Trophoblast cell (in vitro differentiated cells and primary cell): Measurements from ENCODE around the gene GALT.
A peak's percentile ranks its signal among the peaks of the same experiment; 100 is the strongest.

Experiments
- DNase-seq, 2 donors: peaks; one replicate each; pipeline ENCODE4 v3.0.0-alpha.2; 2016
- H2AFZ ChIP-seq: 2 replicates; pipeline ENCODE4 v1.6.1; 2013; ENCODE audit warnings: low read length, moderate library complexity, mild to moderate bottlenecking; ENCODE audit not compliant: insufficient read depth, poor library complexity
- H2AK5ac ChIP-seq: 2 replicates; pipeline ENCODE4 v1.6.1; 2013; ENCODE audit warnings: mild to moderate bottlenecking, low read length
- H2BK120ac ChIP-seq: 2 replicates; pipeline ENCODE4 v1.6.1; 2013; ENCODE audit warnings: low read length, mild to moderate bottlenecking, moderate library complexity; ENCODE audit not compliant: insufficient read depth, poor library complexity
- H2BK12ac ChIP-seq: 2 replicates; pipeline ENCODE4 v1.6.1; 2013; ENCODE audit warnings: mild to moderate bottlenecking, low read length, moderate library complexity
- H2BK5ac ChIP-seq: 2 replicates; pipeline ENCODE4 v1.6.1; 2013; ENCODE audit warnings: low read length, low read depth, moderate library complexity, mild to moderate bottlenecking; ENCODE audit not compliant: poor library complexity
- H3K14ac ChIP-seq: 2 replicates; pipeline ENCODE4 v1.6.1; 2013; ENCODE audit warnings: mild to moderate bottlenecking, low read length
- H3K18ac ChIP-seq: 2 replicates; pipeline ENCODE4 v1.6.1; 2013; ENCODE audit warnings: mild to moderate bottlenecking, low read length
- H3K23ac ChIP-seq: 2 replicates; pipeline ENCODE4 v1.6.1; 2013; ENCODE audit warnings: low read length
- H3K27ac ChIP-seq: 2 replicates; pipeline ENCODE4 v1.5.1; 2013; ENCODE audit warnings: low read depth, mild to moderate bottlenecking, inconsistent platforms, low read length, moderate library complexity
- H3K27me3 ChIP-seq: 2 replicates; pipeline ENCODE4 v1.6.1; 2013; ENCODE audit warnings: inconsistent platforms, mild to moderate bottlenecking, low read length, moderate library complexity; ENCODE audit not compliant: insufficient read depth
- H3K36me3 ChIP-seq, 2 experiments: 1 replicate in 1 of 2; 2 replicates in 1 of 2; pipeline ENCODE4 v1.6.1; 2013; ENCODE audit warnings: low read length in 2 of 2, mild to moderate bottlenecking in 2 of 2, moderate library complexity in 1 of 2; ENCODE audit not compliant: insufficient read depth in 2 of 2, control insufficient read depth in 1 of 2
- H3K4ac ChIP-seq: 2 replicates; pipeline ENCODE4 v1.6.1; 2013; ENCODE audit warnings: low read depth, mild to moderate bottlenecking, low read length, moderate library complexity
- H3K4me1 ChIP-seq, 2 experiments: 1 replicate in 1 of 2; 2 replicates in 1 of 2; pipeline ENCODE4 v1.6.1; 2013; ENCODE audit warnings: low read length in 2 of 2, mild to moderate bottlenecking in 2 of 2, moderate library complexity in 1 of 2; ENCODE audit not compliant: insufficient read depth in 2 of 2, control insufficient read depth in 1 of 2
- H3K4me2 ChIP-seq: 2 replicates; pipeline ENCODE4 v1.6.1; 2013; ENCODE audit warnings: inconsistent platforms, mild to moderate bottlenecking, low read length, moderate library complexity
- H3K4me3 ChIP-seq: 2 replicates; pipeline ENCODE4 v1.5.1; 2013; ENCODE audit warnings: mild to moderate bottlenecking, low read depth, low read length, inconsistent platforms
- H3K79me1 ChIP-seq: one replicate; pipeline ENCODE4 v1.6.1; 2013; ENCODE audit warnings: low read length
- H3K79me2 ChIP-seq: 2 replicates; pipeline ENCODE4 v1.6.1; 2013; ENCODE audit warnings: low read length, mild to moderate bottlenecking; ENCODE audit not compliant: control insufficient read depth, insufficient read depth, poor library complexity
- H3K9ac ChIP-seq: 2 replicates; pipeline ENCODE4 v1.6.1; 2013; ENCODE audit warnings: mild to moderate bottlenecking, low read length
- H3K9me3 ChIP-seq: 2 replicates; pipeline ENCODE4 v1.6.1; 2013; ENCODE audit warnings: low read depth, mild to moderate bottlenecking, control low read depth, inconsistent platforms, low read length; ENCODE audit not compliant: insufficient read depth
- H4K12ac ChIP-seq: 2 replicates; pipeline ENCODE4 v1.6.1; 2013; ENCODE audit warnings: low read depth, mild to moderate bottlenecking, low read length, moderate library complexity
- H4K8ac ChIP-seq: 2 replicates; pipeline ENCODE4 v1.6.1; 2013; ENCODE audit warnings: low read depth, mild to moderate bottlenecking, low read length, moderate library complexity
- H4K91ac ChIP-seq: one replicate; pipeline ENCODE4 v1.6.1; 2013; ENCODE audit warnings: low read depth, mild to moderate bottlenecking, low read length, moderate library complexity
- WGBS: extraction: QIAGEN DNeasy Blood & Tissue Kit; methylation state at CpG from one replicate; pipeline ENCODE4 v1.1.7; 2013; ENCODE audit warnings: missing lambda C conversion rate; ENCODE audit not compliant: insufficient read length, insufficient coverage; ENCODE audit errors: extremely low coverage; 5-methylcytosine and 5-hydroxymethylcytosine counted together

Gene GALT

GRCh38 chr9:34651876-34652601 lies 5.6 kb downstream of the GALT start, which contains the start of gene IL11RA:
TSS of gene IL11RA (plus strand) at chr9:34652185. CDS start at chr9:34655218, 3,033 bp downstream.
- Histone ChIP-seq H3K9ac (no peak within 1 kb of the TSS), H4K91ac (peak within 1 kb of the TSS; percentile 62), H3K27ac (peak within 1 kb of the TSS; percentile 30), H3K23ac (no peak within 1 kb of the TSS), H3K4ac (no peak within 1 kb of the TSS), H3K9me3 (peaks cover 3% of the 10 kb centered on the region), H3K4me1 (peaks cover 34 to 36% of the 10 kb centered on the region in 2 experiments), H2AFZ (peak within 1 kb of the TSS; percentile 37), H2BK12ac (no peak within 1 kb of the TSS), H4K8ac (peak within 1 kb of the TSS; percentile 73), H3K79me2 (peaks cover 6% of the 10 kb centered on the region), H3K14ac (peak within 1 kb of the TSS; percentile 34), H3K27me3 (no peaks in the 10 kb centered on the region), H2AK5ac (peak within 1 kb of the TSS; percentile 32), H2BK120ac (peak within 1 kb of the TSS; percentile 18), H3K18ac (peak within 1 kb of the TSS; percentile 17), H4K12ac (peak within 1 kb of the TSS; percentile 14), H3K4me3 (peak within 1 kb of the TSS; percentile 55), H3K36me3 (peaks cover 15 to 17% of the 10 kb centered on the region in 2 experiments), H2BK5ac (peak within 1 kb of the TSS; percentile 11), H3K79me1 (peaks cover 5% of the 10 kb centered on the region), H3K4me2 (peak within 1 kb of the TSS; percentile 53)
- peak; percentile 84 to 89 for DNase-seq
- no CpG with 5 or more reads among the region's 24 CpGs for WGBS

- WGBS: no CpG with 5 or more reads among the region's 5 CpGs
- H2BK5ac ChIP-seq: no peak overlapping the region
Observed at GRCh38 chr9:34652602-34653000, 6.1 kb downstream of the GALT start.

GRCh38 chr9:34653151-34654072 lies 6.9 kb downstream of the GALT start:
- H2BK12ac ChIP-seq: no peak overlapping the region
- H3K9me3 ChIP-seq: peaks cover 3% of the 10 kb centered on the region
- no peak overlapping the region for H3K4ac ChIP-seq
- no peak overlapping the region for H4K12ac ChIP-seq
- no peak overlapping the region for H3K23ac ChIP-seq
- H4K91ac ChIP-seq: no peak overlapping the region
- DNase-seq: no peak
- no peaks in the 10 kb centered on the region for H3K79me2 ChIP-seq
- no peaks in the 10 kb centered on the region for H3K27me3 ChIP-seq
- H4K8ac ChIP-seq: no peak overlapping the region
- H2AK5ac ChIP-seq: no peak overlapping the region
- H3K14ac ChIP-seq: peak overlapping the region; percentile 6
- H3K4me1 ChIP-seq: peaks cover 23 to 28% of the 10 kb centered on the region in 2 experiments
- H3K4me3 ChIP-seq: no peak overlapping the region
- H3K4me2 ChIP-seq: no peak overlapping the region
- no peak overlapping the region for H2AFZ ChIP-seq
- WGBS: no CpG with 5 or more reads among the region's 11 CpGs
- peaks cover 4% of the 10 kb centered on the region for H3K79me1 ChIP-seq
- no peak overlapping the region for H3K27ac ChIP-seq
- H2BK120ac ChIP-seq: no peak overlapping the region
- peaks cover 13% of the 10 kb centered on the region in 2 experiments for H3K36me3 ChIP-seq
- H3K9ac ChIP-seq: no peak overlapping the region
- no peak overlapping the region for H3K18ac ChIP-seq
- H2BK5ac ChIP-seq: no peak overlapping the region

More at GRCh38 chr9:34652602-34653000, 6.1 kb downstream of the GALT start:
- Histone ChIP-seq H3K9ac (no peak overlapping the region), H2BK120ac (no peak overlapping the region), H3K14ac (peak overlapping the region; percentile 6), H3K79me2 (peaks cover 2% of the 10 kb centered on the region), H3K23ac (no peak overlapping the region), H3K4ac (no peak overlapping the region), H2AFZ (no peak overlapping the region), H2AK5ac (no peak overlapping the region), H3K36me3 (peaks cover 15 to 17% of the 10 kb centered on the region in 2 experiments), H3K9me3 (peaks cover 3% of the 10 kb centered on the region), H4K12ac (no peak overlapping the region), H3K4me2 (peak overlapping the region; percentile 53), H3K79me1 (peaks cover 4% of the 10 kb centered on the region), H3K18ac (no peak overlapping the region), H3K27ac (no peak overlapping the region), H2BK12ac (no peak overlapping the region), H4K91ac (no peak overlapping the region), H3K27me3 (no peaks in the 10 kb centered on the region), H3K4me3 (peak overlapping the region; percentile 55), H3K4me1 (peaks cover 29 to 30% of the 10 kb centered on the region in 2 experiments), H4K8ac (peak overlapping the region; percentile 11)
- no peak for DNase-seq

GRCh38 chr9:34654323-34655051 lies 8.0 kb downstream of the GALT start:
- H3K9me3 ChIP-seq: peaks cover 3% of the 10 kb centered on the region
- H3K14ac ChIP-seq: no peak overlapping the region
- no peak for DNase-seq
- no peak overlapping the region for H2BK5ac ChIP-seq
- H3K27me3 ChIP-seq: no peaks in the 10 kb centered on the region
- no CpG with 5 or more reads among the region's 11 CpGs for WGBS
- peaks cover 23 to 28% of the 10 kb centered on the region in 2 experiments for H3K4me1 ChIP-seq
- H3K23ac ChIP-seq: no peak overlapping the region
- H3K79me2 ChIP-seq: no peaks in the 10 kb centered on the region
- no peak overlapping the region for H4K8ac ChIP-seq
- H3K4me2 ChIP-seq: no peak overlapping the region
- H2AFZ ChIP-seq: no peak overlapping the region
- H3K4me3 ChIP-seq: no peak overlapping the region
- no peak overlapping the region for H2BK120ac ChIP-seq
- peaks cover 3 to 4% of the 10 kb centered on the region in 2 experiments for H3K36me3 ChIP-seq
- H3K4ac ChIP-seq: no peak overlapping the region
- no peak overlapping the region for H3K27ac ChIP-seq
- H3K18ac ChIP-seq: no peak overlapping the region
- H2BK12ac ChIP-seq: no peak overlapping the region
- H3K79me1 ChIP-seq: peaks cover 4% of the 10 kb centered on the region
- H2AK5ac ChIP-seq: no peak overlapping the region
- H4K12ac ChIP-seq: no peak overlapping the region
- H4K91ac ChIP-seq: no peak overlapping the region
- H3K9ac ChIP-seq: no peak overlapping the region
